ENCODE measurements around the gene EFCAB12. TPM values are rescaled to one million over a fixed set of nuclear protein-coding genes. Genes with fewer than 3 reads are reported as not detected.

Gene EFCAB12
- total and polyA plus RNA-seq, 10 of the 15 experiments (the other 5 are each of a cell fraction or from before 2014, with no cell fraction given) = 0.02 to 0.85 (median 0.33) TPM

- ChIA-PET CTCF (interaction anchor here (0.9 to 5.5 kb wide), 6 partner anchors 12 to 58 kb away, joined by 3 to 43 read pairs (median 5); no protein-coding TSS in a partner anchor), POLR2A (interaction anchor here (0.6 to 6.0 kb wide), 13 partner anchors 9 to 321 kb away, joined by 3 to 40 read pairs (median 4); partner anchors contain the start of gene EFCAB12), SMC1A (ENCODE audit: uncharacterized antibody, unreplicated experiment) (interaction anchor here (0.6 to 14.5 kb wide), 9 partner anchors 10 to 385 kb away, joined by 3 to 275 read pairs (median 6); partner anchors contain the start of gene EFCAB12), RAD21 (ENCODE audit: unreplicated experiment) (interaction anchor here (0.9 to 3.8 kb wide), 6 partner anchors 15 to 58 kb away, joined by 3 to 22 read pairs (median 4); no protein-coding TSS in a partner anchor)
- WGBS (ENCODE audit: insufficient coverage, insufficient replicate concordance, low lambda C conversion rate, missing lambda C conversion rate) = 83% methylated on average over 9 of the region's 9 CpGs
- Histone ChIP-seq H2AFZ (ENCODE audit: control insufficient read depth, low read depth, low read length) (peak overlapping the region; percentile 95; the same call in 1 of the 2 replicates), H3K27ac (ENCODE audit: control insufficient read depth, insufficient read depth) (peak overlapping the region; percentile 91; the same call in 1 of the 2 replicates), H4K20me1 (ENCODE audit: control insufficient read depth, insufficient read depth) (no peaks in the 10 kb centered on the region), H3K4me3 (peak overlapping the region; percentile 76), H3K9me3 (replicated peaks; ENCODE audit: control insufficient read depth, insufficient read depth, low read length) (no peaks in the 10 kb centered on the region), H3K4me2 (ENCODE audit: control insufficient read depth, insufficient read depth) (peak overlapping the region; percentile 93), H3K79me2 (ENCODE audit: control insufficient read depth, insufficient read depth, low read length) (peaks cover 39% of the 10 kb centered on the region), H3K27me3 (replicated peaks in 1 of 2; ENCODE audit: control insufficient read depth in 2 of 2, insufficient read depth in 2 of 2, low read length in 1 of 2) (no peaks in the 10 kb centered on the region), H3K9ac (ENCODE audit: control insufficient read depth, insufficient read depth, low read length) (no peak overlapping the region), H3K4me1 (ENCODE audit: control insufficient read depth, insufficient read depth, low read length) (peaks cover 11% of the 10 kb centered on the region; the same call in 1 of the 2 replicates), H3K36me3 (ENCODE audit: control insufficient read depth in 2 of 2, insufficient read depth in 2 of 2, low read length in 1 of 2) (no peaks in the 10 kb centered on the region)
- DNase-seq (ENCODE audit: low read depth, low spot score) (no peak), FAIRE-seq (no peak), ATAC-seq (no peak)
- in situ Hi-C loops (cut with MboI) (no loop called here), intact Hi-C loops (cut with micrococcal nuclease; ENCODE audit: unreplicated experiment) (loop anchor here (2.0 kb wide), 1 partner anchor 42 kb away; no protein-coding TSS in a partner anchor)
- TF ChIP-seq MLLT1 (IDR thresholded peaks at IDR 0.05) = peak; percentile 75
- no peak for TF ChIP-seq SKIL (IDR thresholded peaks at IDR 0.05; ENCODE audit: low read depth, poor library complexity, severe bottlenecking)
- no TSS peak for BruUV-seq (replicated peaks)
Observed at GRCh38 chr3:129441215-129441614, 12.8 kb upstream of the EFCAB12 start.

Data from GM12878 (cell line).